HUES6 (cell line): ENCODE data around the gene PTH1R.

Source experiments
- H3K27ac ChIP-seq: 2 replicates; pipeline ENCODE4 v1.7.0; 2013; ENCODE audit warnings: low read depth, mild to moderate bottlenecking, low read length, inconsistent platforms
- H3K27me3 ChIP-seq: 2 replicates; pipeline ENCODE4 v1.6.1; 2013; ENCODE audit warnings: low read length; ENCODE audit not compliant: control insufficient read depth, insufficient read depth
- H3K36me3 ChIP-seq: 2 replicates; pipeline ENCODE4 v1.6.1; 2013; ENCODE audit warnings: low read length; ENCODE audit not compliant: control insufficient read depth, insufficient read depth
- H3K4me1 ChIP-seq: 2 replicates; pipeline ENCODE4 v1.6.1; 2013; ENCODE audit warnings: low read length; ENCODE audit not compliant: control insufficient read depth, insufficient read depth
- H3K4me3 ChIP-seq: 2 replicates; pipeline ENCODE4 v1.5.1; 2013; ENCODE audit warnings: low read depth, low read length
- H3K9ac ChIP-seq: one replicate; pipeline ENCODE4 v1.6.1; 2013; ENCODE audit warnings: mild to moderate bottlenecking, low read length
- H3K9me3 ChIP-seq: 2 replicates; pipeline ENCODE4 v1.6.1; 2013; ENCODE audit warnings: low read depth, low read length; ENCODE audit not compliant: control insufficient read depth, insufficient read depth

PTH1R gene

GRCh38 chr3:46843508-46843907 lies 34.0 kb upstream of the PTH1R start:
- H3K4me3 ChIP-seq, result no peak overlapping the region
- peaks cover 19% of the 10 kb centered on the region for H3K4me1 ChIP-seq
- H3K27me3 ChIP-seq, result peaks cover 6% of the 10 kb centered on the region; the same call in 1 of the 2 replicates
- peaks cover 27% of the 10 kb centered on the region for H3K9me3 ChIP-seq
- H3K9ac ChIP-seq, result no peak overlapping the region
- no peaks in the 10 kb centered on the region for H3K36me3 ChIP-seq
- H3K27ac ChIP-seq, result no peak overlapping the region

DNA sequence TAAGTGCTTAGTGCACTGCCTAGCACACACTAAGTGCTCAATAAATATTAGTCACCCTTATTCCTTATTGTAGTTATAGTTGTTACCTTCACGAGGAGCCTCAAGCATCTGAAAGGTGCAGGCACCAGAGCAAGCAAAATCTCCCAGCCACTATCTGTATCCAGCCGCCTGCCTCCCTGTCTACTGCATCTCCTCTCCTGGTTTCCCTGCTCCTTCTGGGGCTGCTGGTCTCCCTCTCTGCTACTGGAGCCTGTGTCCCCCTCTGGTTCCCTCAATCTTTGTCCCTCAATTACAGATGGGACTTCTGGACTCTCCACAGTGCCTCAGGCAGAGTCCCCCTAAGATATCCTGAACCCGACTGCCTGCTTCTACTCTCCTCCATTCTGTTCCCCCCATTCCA lies 33.1 kb upstream of the PTH1R start:
- Histone ChIP-seq H3K27me3 (peaks cover 6% of the 10 kb centered on the region; the same call in 1 of the 2 replicates), H3K4me1 (peaks cover 23% of the 10 kb centered on the region), H3K4me3 (no peak overlapping the region; the same call in 1 of the 2 replicates), H3K36me3 (no peaks in the 10 kb centered on the region), H3K27ac (no peak overlapping the region), H3K9me3 (peaks cover 20% of the 10 kb centered on the region), H3K9ac (no peak overlapping the region)

- Histone ChIP-seq H3K27me3 (peaks cover 6% of the 10 kb centered on the region; the same call in 1 of the 2 replicates), H3K4me3 (peak overlapping the region; percentile 56), H3K4me1 (peaks cover 24% of the 10 kb centered on the region), H3K9me3 (peaks cover 19% of the 10 kb centered on the region), H3K36me3 (no peaks in the 10 kb centered on the region), H3K27ac (no peak overlapping the region; the same call in 1 of the 2 replicates), H3K9ac (peak overlapping the region; percentile 69)
These were observed 32.6 kb upstream of the PTH1R start for GRCh38 chr3:46844881-46845312.

GRCh38 chr3:46845397-46845859 lies 32.1 kb upstream of the PTH1R start:
- peak overlapping the region; percentile 69 for H3K9ac ChIP-seq

DNA sequence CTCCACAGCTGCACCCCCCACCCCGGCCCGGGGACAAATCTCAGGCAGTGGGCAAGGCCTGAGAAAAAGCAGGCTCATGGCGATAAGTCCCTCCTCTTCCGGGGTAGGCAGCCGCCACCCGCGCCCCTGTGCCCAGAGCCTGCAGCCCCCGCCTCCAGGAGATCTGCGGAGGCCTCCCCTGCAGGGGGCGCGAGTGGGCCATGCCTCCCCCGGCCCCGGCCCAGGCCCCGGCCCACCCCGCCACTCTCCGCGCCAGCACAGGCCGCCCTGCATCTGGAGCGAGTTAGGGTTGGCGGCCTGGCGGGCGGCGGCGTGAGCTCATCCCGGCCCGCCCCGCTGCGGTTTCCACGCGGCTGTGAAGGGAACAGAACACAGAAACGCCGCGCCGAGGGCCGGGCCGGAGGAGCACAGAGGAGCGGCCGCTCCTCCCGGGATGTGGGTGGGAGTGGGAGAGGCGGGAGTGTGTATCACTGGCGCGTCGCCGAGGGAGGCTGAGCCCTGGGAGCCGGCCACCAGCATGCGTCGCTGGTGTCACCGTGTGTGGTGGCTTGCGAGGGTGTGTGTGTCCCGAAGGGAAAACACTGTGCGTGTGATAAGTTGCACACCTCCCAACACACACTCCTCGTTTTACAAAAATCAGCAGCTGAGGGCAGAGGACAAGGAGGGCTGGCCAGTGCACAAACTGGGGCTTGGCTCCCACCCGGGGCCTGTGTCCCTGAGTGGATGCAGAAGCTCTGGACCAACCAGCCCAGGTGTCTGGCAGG lies 31.5 kb upstream of the PTH1R start:
- Histone ChIP-seq H3K4me3 (peak overlapping the region; percentile 56), H3K27me3 (peaks cover 6% of the 10 kb centered on the region; the same call in 1 of the 2 replicates), H3K9me3 (peaks cover 16% of the 10 kb centered on the region), H3K27ac (peak overlapping the region; percentile 71; the same call in 1 of the 2 replicates), H3K36me3 (no peaks in the 10 kb centered on the region), H3K9ac (peak overlapping the region; percentile 69), H3K4me1 (peaks cover 24% of the 10 kb centered on the region)

More at GRCh38 chr3:46845397-46845859, 32.1 kb upstream of the PTH1R start:
- Histone ChIP-seq H3K4me3 (peak overlapping the region; percentile 56), H3K27ac (peak overlapping the region; percentile 71; the same call in 1 of the 2 replicates), H3K4me1 (peaks cover 24% of the 10 kb centered on the region), H3K27me3 (peaks cover 6% of the 10 kb centered on the region; the same call in 1 of the 2 replicates), H3K36me3 (no peaks in the 10 kb centered on the region), H3K9me3 (peaks cover 19% of the 10 kb centered on the region)

DNA sequence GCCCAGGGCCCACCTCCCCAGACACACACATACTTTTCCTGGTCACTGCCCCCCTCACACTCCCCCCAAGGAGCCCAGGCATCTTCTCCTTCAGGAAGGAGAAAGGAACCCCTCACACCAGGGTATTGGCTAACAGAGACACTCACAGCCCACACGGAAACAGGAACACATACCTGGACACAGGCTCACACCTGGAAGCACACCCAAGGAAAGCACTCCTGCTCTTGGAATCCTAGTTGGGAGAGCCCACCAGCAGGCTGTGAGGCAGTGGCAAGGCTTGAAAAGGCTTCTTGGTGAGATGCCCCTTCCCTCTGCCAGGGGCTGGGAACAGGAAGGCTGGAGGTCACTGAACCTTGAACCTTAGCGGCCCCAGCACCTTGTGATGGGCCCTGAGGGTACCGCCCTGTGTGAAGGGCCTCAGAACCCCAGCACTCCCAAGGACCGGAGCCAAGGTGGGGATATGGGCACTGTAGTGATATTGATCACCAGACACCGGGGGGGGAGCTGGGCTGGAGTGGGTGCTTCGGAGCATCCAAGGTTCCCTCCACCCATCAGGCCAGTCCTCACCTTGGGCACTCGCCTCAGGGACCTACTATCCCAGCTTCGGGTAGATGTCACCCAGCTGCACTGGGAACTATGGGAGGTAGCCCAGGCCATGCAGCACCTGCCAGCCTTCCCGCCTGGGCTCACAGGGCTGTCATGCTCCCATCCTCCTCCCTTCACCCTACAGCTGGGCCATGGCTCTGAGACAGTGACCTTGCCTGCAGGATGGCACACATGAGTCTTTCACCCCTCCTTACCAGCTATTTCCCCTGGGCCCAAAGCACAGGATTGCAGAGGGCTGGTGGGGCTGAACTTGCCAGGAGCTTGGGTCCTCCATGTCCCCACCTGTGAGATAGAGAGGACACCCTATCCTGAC lies 30.6 kb upstream of the PTH1R start:
- H3K9me3 ChIP-seq, result peaks cover 8% of the 10 kb centered on the region; the same call in 1 of the 2 replicates
- H3K36me3 ChIP-seq, result no peaks in the 10 kb centered on the region
- no peak overlapping the region for H3K4me3 ChIP-seq
- peaks cover 24% of the 10 kb centered on the region for H3K4me1 ChIP-seq
- H3K9ac ChIP-seq, result no peak overlapping the region
- H3K27ac ChIP-seq, result no peak overlapping the region
- peaks cover 6% of the 10 kb centered on the region; the same call in 1 of the 2 replicates for H3K27me3 ChIP-seq

DNA sequence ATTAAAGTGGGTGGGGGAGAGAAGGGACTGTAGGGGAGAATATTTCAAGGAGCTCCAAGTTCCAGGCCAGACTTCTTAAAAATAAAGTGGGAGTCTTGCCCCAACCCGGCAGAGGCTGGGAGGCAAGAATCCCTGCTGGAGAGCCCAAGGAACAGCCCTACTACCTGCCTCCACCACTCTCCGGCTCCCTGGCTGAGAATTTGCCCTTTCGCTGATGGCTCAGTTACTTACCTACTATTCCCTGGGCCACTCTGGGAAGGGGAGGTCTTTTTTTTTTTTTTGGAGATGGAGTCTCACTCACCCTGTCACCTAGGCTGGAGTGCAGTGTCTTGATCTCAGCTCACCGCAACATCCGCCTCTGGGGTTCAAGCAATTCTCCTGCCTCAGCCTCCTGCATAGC lies 29.8 kb upstream of the PTH1R start:
- H3K9ac ChIP-seq, result no peak overlapping the region
- H3K27ac ChIP-seq, result no peak overlapping the region
- H3K27me3 ChIP-seq, result peaks cover 6% of the 10 kb centered on the region; the same call in 1 of the 2 replicates
- no peak overlapping the region for H3K4me3 ChIP-seq
- peaks cover 5% of the 10 kb centered on the region; the same call in 1 of the 2 replicates for H3K9me3 ChIP-seq
- H3K4me1 ChIP-seq, result peaks cover 24% of the 10 kb centered on the region
- no peaks in the 10 kb centered on the region for H3K36me3 ChIP-seq

- Histone ChIP-seq H3K4me1 (peaks cover 24% of the 10 kb centered on the region), H3K9me3 (no peaks in the 10 kb centered on the region), H3K36me3 (no peaks in the 10 kb centered on the region), H3K27me3 (peaks cover 6% of the 10 kb centered on the region; the same call in 1 of the 2 replicates), H3K27ac (no peak overlapping the region), H3K4me3 (no peak overlapping the region), H3K9ac (no peak overlapping the region)
These were observed 29.1 kb upstream of the PTH1R start for GRCh38 chr3:46848271-46849044.

DNA sequence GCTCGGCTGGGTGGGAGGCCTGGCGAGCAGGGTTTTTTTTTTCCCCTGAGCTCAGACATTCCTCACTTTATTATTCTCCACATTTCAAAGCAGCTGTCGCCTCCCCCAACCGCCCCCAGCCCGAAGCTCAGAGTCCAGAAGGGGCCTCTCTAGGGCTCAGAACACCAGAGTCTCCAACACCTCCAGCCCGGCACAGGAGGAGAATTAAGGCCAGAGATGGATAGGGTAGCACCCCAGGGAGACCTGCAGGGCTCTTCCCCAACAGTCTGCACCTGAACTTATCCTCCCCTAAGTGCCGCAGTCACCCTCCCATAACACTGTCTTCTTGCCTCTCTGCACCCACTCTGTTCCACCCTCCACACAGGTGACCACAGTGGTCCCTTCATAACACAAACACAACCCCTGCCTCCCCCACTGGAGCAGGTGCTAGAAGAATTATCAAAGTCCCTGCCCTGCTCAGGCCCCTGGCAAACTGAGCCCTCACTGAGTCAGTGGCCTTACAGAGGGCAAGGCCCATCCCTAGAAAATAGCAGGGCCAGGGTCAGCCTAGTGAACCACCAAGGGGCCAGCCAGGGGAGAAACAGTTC lies 28.4 kb upstream of the PTH1R start:
- Histone ChIP-seq H3K9ac (no peak overlapping the region), H3K36me3 (no peaks in the 10 kb centered on the region), H3K27me3 (peaks cover 6% of the 10 kb centered on the region; the same call in 1 of the 2 replicates), H3K4me1 (peaks cover 24% of the 10 kb centered on the region), H3K9me3 (no peaks in the 10 kb centered on the region), H3K27ac (no peak overlapping the region), H3K4me3 (no peak overlapping the region)
